WERI-Rb-1 (cell line): ENCODE data around the gene ATP1A2.
"Not testable (repeated sequence)": the region's sequence is repeated elsewhere in the genome, so short reads cannot be mapped to it uniquely, and the experiment has no call there.

Source experiments
- DNase-seq: peaks from one replicate; pipeline ENCODE4 v3.0.0-alpha.2; 2020
- H3K27ac ChIP-seq: fragments of 250-450 bp; sonication (Bioruptor Pico); 2 replicates; pipeline ENCODE4 v1.5.1; 2020; ENCODE audit warnings: mild to moderate bottlenecking, moderate library complexity
- H3K27me3 ChIP-seq: fragments of 250-450 bp; sonication (Bioruptor Pico); 2 replicates; pipeline ENCODE4 v1.5.1; 2021; ENCODE audit warnings: mild to moderate bottlenecking, low read depth, moderate library complexity; ENCODE audit not compliant: insufficient read depth, severe bottlenecking
- H3K36me3 ChIP-seq: fragments of 250-450 bp; sonication (Bioruptor Pico); 2 replicates; pipeline ENCODE4 v1.5.1; 2020; ENCODE audit warnings: mild to moderate bottlenecking, moderate library complexity
- H3K4me3 ChIP-seq: 2 replicates; pipeline ENCODE4 v1.5.1; 2011; ENCODE audit warnings: low read depth, mild to moderate bottlenecking, control low read depth, low read length
- H3K9me3 ChIP-seq: fragments of 250-450 bp; sonication (Bioruptor Pico); 2 replicates; pipeline ENCODE4 v1.5.1; 2021; ENCODE audit warnings: mild to moderate bottlenecking, moderate library complexity; ENCODE audit not compliant: severe bottlenecking
- TF ChIP-seq, protein P1 (sequence below): IDR thresholded peaks from 2 replicates; pipeline ENCODE4 v1.5.1; 2011; ENCODE audit warnings: low read depth, mild to moderate bottlenecking, control low read depth, inconsistent platforms, low read length

The ATP1A2 gene

DNA sequence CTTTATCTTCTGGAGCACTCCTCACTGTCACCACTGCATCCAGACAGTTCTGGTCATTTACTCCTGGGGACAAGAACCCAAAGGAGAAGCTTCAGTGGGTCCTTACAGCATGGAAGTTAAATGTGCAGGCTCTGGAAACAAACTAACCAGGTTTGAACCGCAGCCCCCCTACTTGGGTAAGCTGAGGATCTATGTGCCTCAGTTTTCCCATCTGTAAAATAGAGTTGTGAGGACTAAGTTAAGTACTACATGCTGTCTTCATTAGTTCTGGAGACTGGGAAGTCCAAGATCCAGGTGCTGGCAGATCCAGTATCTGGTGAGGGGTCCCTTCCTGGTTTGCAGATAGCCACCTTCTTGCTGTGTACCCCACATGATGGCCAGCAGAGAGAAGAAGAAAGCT is 8.0 kb upstream of the ATP1A2 start:
- Histone ChIP-seq H3K36me3 (no peaks in the 10 kb centered on the region), H3K27ac (no peak overlapping the region), H3K27me3 (no peaks in the 10 kb centered on the region), H3K9me3 (no peaks in the 10 kb centered on the region), H3K4me3 (no peak overlapping the region)
- TF ChIP-seq, protein P1, sequence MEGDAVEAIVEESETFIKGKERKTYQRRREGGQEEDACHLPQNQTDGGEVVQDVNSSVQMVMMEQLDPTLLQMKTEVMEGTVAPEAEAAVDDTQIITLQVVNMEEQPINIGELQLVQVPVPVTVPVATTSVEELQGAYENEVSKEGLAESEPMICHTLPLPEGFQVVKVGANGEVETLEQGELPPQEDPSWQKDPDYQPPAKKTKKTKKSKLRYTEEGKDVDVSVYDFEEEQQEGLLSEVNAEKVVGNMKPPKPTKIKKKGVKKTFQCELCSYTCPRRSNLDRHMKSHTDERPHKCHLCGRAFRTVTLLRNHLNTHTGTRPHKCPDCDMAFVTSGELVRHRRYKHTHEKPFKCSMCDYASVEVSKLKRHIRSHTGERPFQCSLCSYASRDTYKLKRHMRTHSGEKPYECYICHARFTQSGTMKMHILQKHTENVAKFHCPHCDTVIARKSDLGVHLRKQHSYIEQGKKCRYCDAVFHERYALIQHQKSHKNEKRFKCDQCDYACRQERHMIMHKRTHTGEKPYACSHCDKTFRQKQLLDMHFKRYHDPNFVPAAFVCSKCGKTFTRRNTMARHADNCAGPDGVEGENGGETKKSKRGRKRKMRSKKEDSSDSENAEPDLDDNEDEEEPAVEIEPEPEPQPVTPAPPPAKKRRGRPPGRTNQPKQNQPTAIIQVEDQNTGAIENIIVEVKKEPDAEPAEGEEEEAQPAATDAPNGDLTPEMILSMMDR = no peak
- no peak for DNase-seq

DNA sequence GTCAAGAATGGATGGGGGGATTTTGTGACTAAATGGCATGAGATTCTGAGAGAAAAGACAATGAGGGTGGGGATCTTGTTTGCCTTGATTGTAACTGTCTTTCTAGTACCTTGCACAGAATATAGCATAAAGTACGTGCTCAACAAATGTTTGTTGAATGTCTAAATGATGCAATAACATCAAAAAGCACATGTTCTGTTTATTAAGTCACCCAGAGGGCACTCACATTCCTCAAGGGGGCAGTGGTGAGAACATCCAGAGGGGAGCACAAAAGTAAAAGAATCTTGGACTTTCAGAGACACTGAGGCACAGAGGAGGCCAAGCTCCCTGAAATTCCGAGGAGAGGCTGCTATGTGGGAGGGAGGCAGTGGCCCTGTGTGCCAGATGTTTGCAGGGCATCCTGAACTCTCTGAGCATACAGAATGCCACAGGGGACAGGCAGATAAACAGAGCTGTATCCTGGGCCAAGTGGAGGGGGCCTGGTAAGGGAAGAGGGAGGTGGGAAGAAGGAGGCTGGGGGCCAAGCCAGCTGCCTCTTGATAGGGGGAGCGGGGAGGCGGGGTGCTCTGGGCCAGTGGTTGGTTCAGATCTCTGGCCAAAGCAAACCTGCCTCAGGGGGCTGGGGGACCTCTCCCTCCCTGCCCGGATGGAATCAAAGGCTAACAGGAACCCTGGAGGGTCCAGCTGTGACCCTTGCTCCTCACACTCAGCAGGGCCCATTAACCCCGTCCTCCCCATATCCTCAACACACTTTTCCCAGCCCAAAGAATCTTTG is 6.5 kb upstream of the ATP1A2 start:
- H3K27ac ChIP-seq = no peak overlapping the region
- H3K36me3 ChIP-seq = no peaks in the 10 kb centered on the region
- no peak overlapping the region for H3K4me3 ChIP-seq
- H3K27me3 ChIP-seq = no peaks in the 10 kb centered on the region
- DNase-seq = peak; percentile 64
- no peaks in the 10 kb centered on the region for H3K9me3 ChIP-seq
- TF ChIP-seq, protein P1 = peak; percentile 71

DNA sequence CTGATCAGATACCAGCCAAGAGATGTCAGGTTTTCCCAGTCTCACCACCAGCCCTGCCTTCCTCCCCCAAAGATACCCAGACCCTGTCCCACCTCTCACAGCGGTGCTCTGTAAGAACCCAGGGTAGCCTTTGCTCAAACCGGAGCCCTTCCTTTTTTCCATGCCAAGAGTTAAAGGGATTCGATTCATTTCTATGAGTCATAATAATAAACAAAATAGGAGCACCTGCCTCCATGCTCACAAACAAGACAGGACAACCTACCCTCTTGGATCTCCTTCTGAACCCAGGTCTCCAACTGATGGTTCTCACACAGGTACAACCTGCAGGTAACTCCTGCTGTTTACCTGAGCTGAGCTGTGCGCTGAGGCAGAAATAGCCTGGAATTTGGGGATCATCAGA is 5.9 kb upstream of the ATP1A2 start:
- DNase-seq = no peak
- TF ChIP-seq, protein P1 = no peak
- H3K4me3 ChIP-seq = no peak overlapping the region
- no peaks in the 10 kb centered on the region for H3K27me3 ChIP-seq
- H3K36me3 ChIP-seq = no peaks in the 10 kb centered on the region
- no peaks in the 10 kb centered on the region for H3K9me3 ChIP-seq
- H3K27ac ChIP-seq = no peak overlapping the region

DNA sequence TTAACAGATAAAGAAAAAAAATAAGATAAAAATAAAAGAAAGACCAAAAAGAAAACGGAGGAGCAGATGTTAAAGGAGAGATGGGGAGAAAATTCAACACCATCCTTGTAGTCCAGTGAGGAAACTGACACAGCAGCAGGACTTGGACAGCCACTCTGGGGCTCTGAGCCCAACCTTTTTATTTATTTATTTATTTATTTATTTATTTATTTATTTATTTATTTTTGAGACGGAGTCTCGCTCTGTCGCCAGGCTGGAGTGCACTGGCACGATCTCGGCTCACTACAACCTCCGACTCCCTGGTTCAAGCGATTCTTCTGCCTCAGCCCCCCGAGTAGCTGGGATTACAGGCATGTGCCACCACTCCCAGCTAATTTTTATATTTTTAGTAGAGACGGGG is 4.1 kb upstream of the ATP1A2 start:
- H3K27ac ChIP-seq, H3K27me3 ChIP-seq, H3K4me3 ChIP-seq, H3K9me3 ChIP-seq, DNase-seq, H3K36me3 ChIP-seq: not testable (repeated sequence)

DNA sequence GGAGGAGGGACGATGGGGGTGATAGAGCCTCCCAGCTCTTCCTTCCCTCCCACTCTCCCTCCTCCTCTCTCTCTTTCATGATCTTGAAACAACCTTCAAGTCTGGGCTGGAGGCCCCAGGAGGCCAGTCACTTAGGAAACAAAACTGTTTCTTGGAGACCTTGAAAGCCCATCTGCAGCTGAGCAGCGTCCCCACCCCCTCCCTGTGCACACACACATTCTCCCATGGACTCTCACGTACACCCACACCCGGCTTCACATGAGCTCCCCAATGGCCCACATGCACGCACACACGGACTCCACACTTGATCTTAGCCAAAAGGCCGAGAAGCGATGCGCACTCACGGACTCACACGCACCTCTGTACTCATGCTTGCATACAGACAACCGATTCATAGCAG is 3.2 kb upstream of the ATP1A2 start:
- TF ChIP-seq, protein P1 = no peak
- no peak overlapping the region for H3K4me3 ChIP-seq
- H3K27ac ChIP-seq = no peak overlapping the region
- no peaks in the 10 kb centered on the region for H3K36me3 ChIP-seq
- no peaks in the 10 kb centered on the region for H3K9me3 ChIP-seq
- H3K27me3 ChIP-seq = no peaks in the 10 kb centered on the region
- no peak for DNase-seq

DNA sequence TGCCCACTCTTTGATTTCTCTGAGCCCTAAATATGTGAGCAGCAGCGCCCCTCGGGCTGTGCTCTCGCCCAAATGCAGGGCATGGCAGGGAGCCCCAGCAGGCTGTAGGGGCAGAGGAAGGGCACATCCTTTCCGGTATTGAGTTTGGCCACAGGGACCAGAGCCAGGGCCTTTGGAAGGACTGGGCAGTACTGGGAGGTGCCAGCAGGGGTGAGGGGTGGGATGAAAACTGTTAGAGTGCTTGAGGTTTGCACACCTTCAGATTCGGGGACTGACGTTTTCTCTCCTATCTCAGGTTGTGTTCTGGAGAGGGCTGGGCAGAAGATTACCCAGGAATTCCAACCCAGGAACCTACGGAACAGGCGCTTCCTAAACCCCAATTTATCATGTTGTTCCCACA is 2.2 kb upstream of the ATP1A2 start:
- Histone ChIP-seq H3K4me3 (no peak overlapping the region), H3K36me3 (no peaks in the 10 kb centered on the region), H3K27me3 (no peaks in the 10 kb centered on the region), H3K27ac (no peak overlapping the region), H3K9me3 (no peaks in the 10 kb centered on the region)
- DNase-seq = no peak
- TF ChIP-seq, protein P1 = 0 out of 2 replicates have a peak, but pooled peaks have one; percentile 7
